HuH-7 (cell line): ENCODE data around the gene CALCOCO2.
A peak's percentile ranks its signal among the peaks of the same experiment; 100 is the strongest.

Source experiments
- DNase-seq: peaks from one replicate; pipeline ENCODE4 v3.0.0; 2011; ENCODE audit warnings: low spot score

Gene CALCOCO2

GRCh38 chr17:48873209-48873608 is 42.4 kb downstream of the CALCOCO2 start:
- DNase-seq = no peak

- no peak for DNase-seq
Observed at GRCh38 chr17:48873696-48874443, 43.0 kb downstream of the CALCOCO2 start.

GRCh38 chr17:48878920-48879898 is 48.4 kb downstream of the CALCOCO2 start:
- peak; percentile 72 for DNase-seq

- no peak for DNase-seq
Observed at GRCh38 chr17:48882272-48882671, 51.4 kb downstream of the CALCOCO2 start.

GRCh38 chr17:48883171-48883570 is 52.3 kb downstream of the CALCOCO2 start:
- DNase-seq = no peak

- DNase-seq = no peak
Observed at GRCh38 chr17:48890086-48890485, 59.3 kb downstream of the CALCOCO2 start.

- no peak for DNase-seq
Observed at GRCh38 chr17:48892940-48893645, 62.3 kb downstream of the CALCOCO2 start.

- DNase-seq = no peak
Observed at GRCh38 chr17:48893646-48894508, 63.0 kb downstream of the CALCOCO2 start.

- no peak for DNase-seq
Observed at GRCh38 chr17:48894886-48895285, 64.1 kb downstream of the CALCOCO2 start.

- no peak for DNase-seq
Observed at GRCh38 chr17:48901241-48901640, 70.4 kb downstream of the CALCOCO2 start.

- peak; percentile 43 for DNase-seq
Observed at GRCh38 chr17:48903401-48903800, 72.6 kb downstream of the CALCOCO2 start.

- DNase-seq = no peak
Observed at GRCh38 chr17:48904428-48904827, 73.6 kb downstream of the CALCOCO2 start.

- no peak for DNase-seq
Observed at GRCh38 chr17:48905987-48906515, 75.2 kb downstream of the CALCOCO2 start.

- DNase-seq = no peak
Observed at GRCh38 chr17:48907713-48908046, 76.8 kb downstream of the CALCOCO2 start.

GRCh38 chr17:48908047-48908843 is 77.4 kb downstream of the CALCOCO2 start, which contains the start of gene UBE2Z:
UBE2Z (plus strand) TSS chr17:48908407; CDS start chr17:48908504, 97 bp downstream.
- DNase-seq = peak; percentile 95

- peak; percentile 94 for DNase-seq
Observed at GRCh38 chr17:48908853-48909394, 78.1 kb downstream of the CALCOCO2 start.

- DNase-seq = no peak
Observed at GRCh38 chr17:48909783-48910182, 78.9 kb downstream of the CALCOCO2 start.

GRCh38 chr17:48910370-48910769 is 79.5 kb downstream of the CALCOCO2 start:
- no peak for DNase-seq

GRCh38 chr17:48912476-48912875 is 81.6 kb downstream of the CALCOCO2 start:
- DNase-seq = no peak
